NCI-H524 (cell line): ENCODE measurements around the gene COBL.
"Not testable (repeated sequence)": the region's sequence is repeated elsewhere in the genome, so short reads cannot be mapped to it uniquely, and the experiment has no call there.

Experiments used
- DNase-seq, 2 experiments: peaks; one replicate each; lab custom pipeline; 2025; lab: John Stamatoyannopoulos, UW

The COBL gene

GRCh38 chr7:51208125-51208524 lies 108.5 kb downstream of the COBL start:
- DNase-seq = not testable (repeated sequence)

- no peak for DNase-seq
These were observed 118.0 kb downstream of the COBL start for GRCh38 chr7:51198654-51199053.

DNA sequence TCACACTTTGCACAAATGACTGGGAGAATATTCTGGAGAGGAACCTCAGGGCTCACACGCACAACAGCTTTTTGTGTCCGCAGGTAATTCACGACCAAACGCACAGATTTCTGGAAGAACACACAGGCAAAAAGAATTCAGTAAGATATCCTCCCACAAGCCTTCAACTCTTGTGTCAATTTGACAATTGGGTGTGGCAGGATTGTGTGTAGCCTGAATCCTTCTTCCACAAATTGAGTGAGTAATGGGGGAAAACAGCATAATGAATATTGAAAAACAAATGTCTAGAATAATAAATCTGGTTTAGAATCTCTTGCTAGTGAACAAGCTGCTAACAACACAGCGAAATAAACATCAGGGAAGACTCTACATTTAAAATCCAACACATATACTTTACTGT lies 125.6 kb downstream of the COBL start:
- no peak for DNase-seq

DNA sequence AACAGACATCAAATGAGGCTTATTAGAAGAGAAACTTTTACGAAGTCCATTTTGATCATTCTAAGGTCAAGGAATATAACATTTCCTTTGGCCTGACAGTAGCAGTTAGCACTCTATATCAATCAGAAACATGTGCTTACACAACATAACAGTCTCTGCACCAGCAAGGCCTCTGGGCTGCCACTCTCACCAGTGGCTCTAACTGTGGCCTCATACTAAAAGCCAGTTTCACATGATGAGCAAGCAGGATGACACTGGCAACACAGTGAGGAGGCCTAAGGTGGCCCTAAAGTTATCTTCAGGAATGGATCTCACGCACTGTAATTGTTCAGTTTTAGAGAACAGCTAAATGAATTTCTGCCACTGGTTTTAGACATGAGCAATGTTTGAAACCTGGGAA lies 126.8 kb downstream of the COBL start:
- DNase-seq = no peak

DNA sequence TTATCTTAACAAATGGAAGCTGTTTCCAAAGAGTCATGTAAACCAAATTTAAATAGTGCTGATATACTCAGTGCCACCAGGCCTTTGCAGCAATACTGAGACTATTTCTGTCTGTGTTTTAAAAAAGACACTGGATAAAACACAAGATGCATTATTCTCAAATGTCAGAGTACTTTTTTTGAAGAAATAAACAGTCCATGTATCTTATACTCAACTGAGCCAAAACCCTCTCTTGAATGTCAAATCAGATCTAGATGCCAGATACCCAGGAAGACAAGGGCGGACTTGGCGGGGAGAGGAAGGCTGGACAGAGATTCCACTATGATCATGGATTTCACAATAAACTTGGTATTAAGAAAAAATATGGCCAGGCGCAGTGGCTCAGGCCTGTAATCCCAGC lies 127.6 kb downstream of the COBL start:
- DNase-seq = no peak

- DNase-seq = peak; percentile 80 to 92
These were observed 128.7 kb downstream of the COBL start for GRCh38 chr7:51187941-51188340.

DNA sequence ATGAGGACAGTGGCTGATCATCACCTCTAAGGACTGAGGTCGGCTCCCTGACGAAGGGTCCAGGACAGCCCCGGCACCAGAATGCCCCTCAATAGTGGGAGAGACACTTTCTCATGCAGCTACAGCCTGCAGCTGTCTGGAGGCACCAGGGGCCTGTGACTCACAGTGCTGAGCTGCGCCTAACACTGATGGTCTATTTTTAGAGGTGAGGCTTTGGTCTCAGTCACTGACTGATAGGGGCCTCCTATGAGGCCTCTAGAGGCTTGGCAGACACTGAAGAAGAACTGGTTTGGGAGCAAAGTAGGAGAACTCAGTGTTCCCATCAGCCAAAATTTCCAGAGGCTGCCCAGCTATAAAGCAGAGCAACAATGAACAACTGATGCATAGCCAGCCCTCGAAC lies 130.1 kb downstream of the COBL start:
- no peak for DNase-seq

- no peak for DNase-seq
These were observed 133.9 kb downstream of the COBL start for GRCh38 chr7:51182636-51183166.

- DNase-seq = no peak
These were observed 136.5 kb downstream of the COBL start for GRCh38 chr7:51180092-51180491.

GRCh38 chr7:51175992-51176388 lies 140.6 kb downstream of the COBL start:
- DNase-seq = no peak

DNA sequence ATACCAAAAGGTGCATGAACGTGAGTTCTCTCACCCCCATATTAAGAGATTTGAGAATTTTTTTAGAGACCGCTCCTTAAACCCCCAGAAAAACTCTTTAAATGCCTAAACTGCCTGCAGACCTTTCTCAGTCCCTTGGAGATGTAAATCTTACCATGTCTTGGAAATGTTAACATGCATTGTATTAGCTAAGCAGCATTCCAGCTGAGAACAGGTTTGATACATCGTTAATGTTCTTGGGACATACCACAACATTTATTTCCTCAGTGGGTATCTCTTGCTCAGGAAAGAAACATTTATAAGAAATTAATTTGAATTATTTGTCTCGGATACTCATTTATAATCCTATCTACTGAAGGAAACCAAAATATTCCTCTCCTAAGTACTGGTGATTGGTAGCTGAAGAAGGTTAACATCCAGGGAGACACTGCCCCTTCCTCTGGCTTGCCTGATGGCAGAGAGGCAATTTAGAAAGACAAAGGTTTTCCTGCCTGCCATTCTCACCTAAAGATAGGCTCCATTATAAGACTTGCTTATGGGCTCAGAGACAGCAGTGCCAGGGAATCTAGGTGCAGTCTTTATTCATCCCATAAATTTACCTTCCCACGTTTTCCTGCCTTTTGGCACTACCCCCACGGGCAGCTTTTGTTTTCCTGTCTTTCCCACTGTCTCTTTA lies 141.2 kb downstream of the COBL start:
- DNase-seq = no peak

- DNase-seq = no peak
These were observed 151.3 kb downstream of the COBL start for GRCh38 chr7:51165337-51165736.

GRCh38 chr7:51162724-51163329 lies 153.8 kb downstream of the COBL start:
- peak; percentile 82 to 92 for DNase-seq

DNA sequence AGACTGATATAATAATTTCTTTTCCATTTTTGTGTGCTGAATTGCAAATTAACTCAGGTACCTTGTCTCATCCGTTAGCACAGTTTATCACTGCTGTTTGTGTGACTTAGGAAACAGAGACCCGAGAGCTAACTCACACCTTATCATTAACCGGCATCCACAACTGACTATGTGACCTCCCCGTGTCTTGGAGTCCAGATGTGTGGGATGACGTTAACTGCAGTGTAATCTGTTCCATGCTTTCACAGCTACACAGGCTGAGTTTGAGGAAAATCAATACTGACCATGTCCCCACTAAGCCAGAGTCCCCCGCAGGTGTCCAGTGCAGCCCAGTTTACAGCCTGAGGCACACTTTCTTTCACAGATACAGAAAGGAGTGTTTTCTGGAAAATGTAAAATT lies 154.7 kb downstream of the COBL start:
- no peak for DNase-seq

GRCh38 chr7:51160990-51161615 lies 155.5 kb downstream of the COBL start:
- peak; percentile 69 to 81 for DNase-seq

DNA sequence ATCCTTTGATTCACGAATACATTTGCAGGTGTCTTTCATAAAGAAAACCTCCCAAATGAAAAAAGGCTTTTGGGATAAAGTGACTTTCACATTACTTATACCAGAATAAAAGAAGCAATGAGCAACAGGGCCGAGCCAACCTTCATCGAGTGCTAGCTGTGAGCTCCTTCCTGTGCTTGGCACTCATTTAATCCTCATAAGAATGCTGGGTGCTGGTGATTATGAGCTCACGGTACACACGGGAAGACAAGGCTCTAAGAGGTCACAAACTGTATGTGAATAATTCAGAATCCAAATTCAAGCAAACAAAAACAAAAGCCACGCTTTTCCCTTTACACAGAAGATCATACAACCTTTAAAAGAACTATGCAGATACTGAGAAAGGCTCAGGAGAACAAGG lies 156.2 kb downstream of the COBL start:
- DNase-seq = no peak

DNA sequence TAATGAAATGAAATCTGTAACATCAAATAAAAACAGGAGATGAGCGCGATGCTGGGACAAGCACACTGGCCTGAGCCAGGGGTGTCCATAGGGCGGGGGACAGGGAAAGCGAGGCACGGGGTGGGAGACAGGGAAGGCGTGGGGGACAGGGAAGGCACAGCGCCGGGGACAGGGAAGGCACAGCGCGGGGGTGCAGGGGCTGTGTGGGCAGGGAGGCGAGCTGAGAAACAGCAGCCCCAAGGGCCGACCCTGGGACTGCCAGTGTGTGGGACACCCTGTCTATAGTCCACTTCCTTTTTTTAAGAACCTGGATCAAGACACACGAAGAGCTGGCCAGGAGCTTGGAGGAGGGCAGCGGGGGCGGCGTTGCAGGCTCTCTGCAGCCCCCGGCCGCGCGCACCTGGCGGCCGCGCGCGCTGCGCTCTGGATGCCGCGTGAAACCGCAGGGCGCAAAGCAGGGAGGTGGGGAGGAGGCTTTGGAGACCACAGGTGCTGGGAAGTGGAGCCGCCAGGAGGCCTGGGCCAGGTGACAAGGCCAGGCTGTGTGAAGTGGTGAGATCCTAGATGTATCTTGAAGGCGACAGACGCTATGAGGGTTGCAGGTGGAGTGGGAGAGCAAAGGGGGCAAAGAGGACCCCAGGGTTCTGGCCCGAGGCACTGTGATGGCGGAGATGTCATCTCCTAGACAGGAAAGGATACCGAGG lies 157.7 kb downstream of the COBL start:
- no peak for DNase-seq

DNA sequence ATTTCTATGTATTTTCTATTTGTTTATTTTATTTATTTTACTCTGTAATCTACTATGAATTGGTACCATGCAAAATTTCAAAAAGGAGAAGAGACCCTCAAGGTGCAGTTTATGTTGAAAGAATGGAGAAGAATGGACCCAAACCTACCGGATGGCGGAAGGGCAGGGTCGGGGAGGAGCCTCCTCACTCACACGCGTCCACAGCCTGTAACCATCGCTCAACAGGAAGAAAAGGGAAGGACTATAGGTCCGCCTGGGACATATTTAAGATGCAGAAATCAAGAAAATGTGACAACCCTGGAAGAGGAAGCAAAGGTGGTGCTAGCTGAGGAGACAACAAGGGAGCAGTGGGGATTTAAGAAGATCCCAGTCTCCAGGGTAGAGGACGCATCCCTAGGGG lies 158.4 kb downstream of the COBL start:
- no peak for DNase-seq

DNA sequence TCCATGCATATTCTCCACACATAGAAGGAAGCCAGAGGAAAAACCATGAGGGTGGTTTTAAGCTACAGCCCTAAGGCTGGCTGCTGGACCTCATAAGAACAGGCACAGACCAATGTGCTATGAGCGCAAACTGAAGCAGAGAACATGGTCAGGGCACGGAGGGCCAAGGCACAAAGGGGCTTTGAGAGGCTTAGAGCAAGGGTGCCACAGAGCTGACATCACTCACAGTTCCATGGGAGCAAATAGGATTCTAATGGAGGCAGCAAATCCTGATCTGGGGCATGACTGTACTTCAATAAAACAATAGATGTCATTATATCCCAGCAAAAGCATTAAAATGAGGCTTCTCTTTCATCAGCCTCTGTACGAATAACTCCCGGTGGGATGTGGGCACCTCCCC lies 162.4 kb downstream of the COBL start:
- DNase-seq = no peak

- DNase-seq = no peak
These were observed 163.9 kb downstream of the COBL start for GRCh38 chr7:51152706-51153200.

DNA sequence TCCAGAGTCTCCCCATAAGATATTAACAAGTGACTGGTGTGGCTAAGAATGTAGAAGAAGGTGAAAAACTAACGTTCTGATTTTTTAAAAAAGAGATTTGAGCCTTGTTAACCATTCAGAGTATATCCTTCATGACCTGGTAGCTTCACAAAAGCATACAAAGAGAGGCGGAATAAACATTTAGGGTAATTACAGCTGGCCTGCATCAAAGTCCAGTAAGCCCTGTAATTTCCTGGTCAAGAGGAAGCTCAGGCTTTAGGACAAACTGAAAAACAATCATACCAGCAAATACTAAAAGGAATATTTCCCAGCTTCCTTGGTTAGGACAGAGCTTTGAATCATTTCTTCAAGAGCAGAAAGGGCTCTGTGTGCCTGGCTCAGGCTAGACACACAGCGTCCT lies 165.2 kb downstream of the COBL start:
- DNase-seq = no peak

DNA sequence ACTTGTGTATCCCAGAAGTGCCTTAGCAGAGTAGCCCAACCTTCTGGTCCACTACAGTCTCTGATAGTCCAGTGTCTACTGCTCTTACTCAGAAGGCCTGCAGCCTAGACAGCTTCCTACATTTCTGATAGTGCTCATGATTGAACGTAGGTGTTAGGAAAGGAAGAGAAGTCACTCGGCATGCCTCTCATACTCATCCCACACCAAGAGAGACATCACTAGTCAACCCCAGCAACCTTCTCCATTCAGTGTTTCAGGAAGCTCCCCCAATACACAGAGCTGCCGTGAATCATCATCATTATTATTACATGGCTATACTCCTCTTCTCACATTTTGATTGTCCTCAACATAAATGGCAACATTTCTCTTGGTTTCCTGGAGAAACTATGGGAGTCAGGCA lies 166.4 kb downstream of the COBL start:
- DNase-seq = no peak

DNA sequence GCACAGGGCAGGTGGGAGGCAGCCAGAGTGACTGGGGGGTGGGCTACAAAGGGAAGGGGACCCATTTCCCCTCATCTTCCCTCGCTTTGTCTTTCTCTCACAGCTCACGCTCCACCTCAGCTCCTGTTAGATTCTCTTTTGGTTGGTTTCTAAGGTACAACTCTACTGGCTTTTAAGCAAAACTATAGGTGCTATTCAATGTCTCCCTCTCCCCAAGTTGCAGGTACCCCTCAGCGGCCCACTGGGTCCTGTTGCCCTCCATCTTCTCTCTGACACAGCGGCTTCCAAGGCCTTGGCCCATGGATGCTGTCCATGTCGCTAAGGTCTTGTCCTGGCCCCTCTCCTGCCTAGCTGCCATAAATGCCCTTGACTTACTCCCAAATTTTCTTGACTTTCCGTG lies 168.4 kb downstream of the COBL start:
- DNase-seq = no peak
